Measurements from ENCODE around the gene C11orf52.

- TF ChIP-seq CTCF (IDR thresholded peaks at IDR 0.05) (no peak), USF2 (IDR thresholded peaks at IDR 0.05) (no peak), POLR2A (IDR thresholded peaks at IDR 0.05; ENCODE audit: low read length) (no peak), POLR2AphosphoS2 (conservative IDR thresholded peaks at IDR 0.05; ENCODE audit: low read length) (no peak), RAD21 (conservative IDR thresholded peaks at IDR 0.05 in 1 of 2, IDR thresholded peaks at IDR 0.05 in 1 of 2) (no peak), ZFP36 (IDR thresholded peaks at IDR 0.05; ENCODE audit: borderline replicate concordance, partially characterized antibody) (no peak), EP300 (IDR thresholded peaks at IDR 0.05) (no peak), KDM1A (IDR thresholded peaks at IDR 0.05; ENCODE audit: low read depth) (no peak), CHD2 (IDR thresholded peaks at IDR 0.05; ENCODE audit: low read length, partially characterized antibody) (no peak)
Measured at GRCh38 chr11:111886032-111886431, 32.7 kb upstream of the C11orf52 start.
